Fibroblast of skin of left biceps (primary cell): Measurements from ENCODE around the gene PLXDC1.
A peak's percentile ranks its signal among the peaks of the same experiment; 100 is the strongest.
"Not testable (repeated sequence)": the region's sequence is repeated elsewhere in the genome, so short reads cannot be mapped to it uniquely, and the experiment has no call there.

Experiments used
- DNase-seq, 2 experiments: peaks; one replicate each; pipeline ENCODE4 v3.0.0-alpha.2; 2013; ENCODE audit warnings: low read depth in 2 of 2

Gene PLXDC1

DNA sequence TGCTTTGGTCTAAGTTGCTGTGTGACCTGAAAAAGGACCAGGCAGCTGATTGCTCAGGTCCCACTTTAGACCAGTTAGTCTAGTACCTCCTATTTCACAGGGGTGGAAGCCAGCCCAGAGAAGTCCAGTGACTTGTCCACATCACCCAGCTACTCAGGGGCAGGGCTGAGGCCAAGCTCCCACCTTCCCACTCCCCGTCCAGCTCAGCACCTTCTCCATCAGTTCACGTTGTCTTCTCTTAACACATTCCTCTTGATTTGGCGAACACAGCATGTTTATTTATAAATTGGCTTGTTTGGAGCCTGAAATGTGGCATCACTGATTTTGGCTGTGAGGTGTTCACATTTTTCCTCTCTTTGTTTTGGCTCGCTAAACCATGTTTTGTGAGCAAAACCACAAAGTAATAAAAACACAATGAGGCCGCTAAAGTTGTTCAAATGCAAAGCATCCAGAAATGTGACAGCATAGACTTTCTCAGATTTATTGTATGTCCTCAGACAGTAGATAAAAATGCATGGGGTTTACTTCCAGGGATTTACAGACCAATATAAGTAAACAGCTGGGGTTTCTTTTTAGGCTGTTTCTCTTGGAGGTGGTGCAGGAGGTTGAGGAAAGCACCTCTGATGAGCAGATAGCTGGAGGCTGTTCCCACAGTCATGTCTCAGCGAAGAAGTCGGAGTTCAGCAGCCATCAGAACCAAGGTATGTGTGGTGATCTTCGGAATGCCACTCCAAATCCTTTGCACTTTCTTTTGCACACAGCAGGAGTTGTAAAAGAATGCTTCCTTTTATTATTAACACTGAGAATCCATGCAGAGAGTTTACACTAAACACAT is 88.4 kb downstream of the PLXDC1 start:
- peak in 1 of 2 experiments; percentile 12 for DNase-seq

GRCh38 chr17:39058524-39058923 is 92.9 kb downstream of the PLXDC1 start:
- DNase-seq: no peak

GRCh38 chr17:39057701-39058206 is 93.7 kb downstream of the PLXDC1 start:
- no peak for DNase-seq

DNA sequence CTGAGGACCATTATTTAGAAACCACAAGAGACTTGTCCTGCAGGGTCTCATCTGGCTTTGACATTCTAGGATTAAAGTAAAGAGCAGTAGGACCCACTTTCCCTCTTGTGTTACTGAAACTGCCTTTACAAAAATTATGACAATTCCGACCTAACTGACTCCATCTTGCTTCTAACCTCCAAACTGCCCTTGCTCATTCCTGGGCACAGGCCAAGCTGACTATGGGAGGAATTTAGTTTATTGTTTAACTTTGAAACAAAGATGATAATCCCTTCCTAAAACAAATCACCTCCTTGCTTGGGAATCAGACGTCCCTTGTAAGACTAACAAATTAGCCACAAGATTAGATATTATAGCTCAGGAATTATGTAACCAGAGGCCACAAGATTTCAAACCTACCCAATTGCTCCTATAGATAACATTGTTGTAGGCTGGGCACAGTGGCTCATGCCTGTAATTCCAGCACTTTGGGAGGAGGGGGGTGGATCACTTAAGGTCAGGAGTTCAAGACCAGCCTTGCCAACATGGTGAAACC is 97.3 kb downstream of the PLXDC1 start:
- DNase-seq: no peak

- DNase-seq: not testable (repeated sequence)
These were observed 99.0 kb downstream of the PLXDC1 start for GRCh38 chr17:39052423-39052822.

DNA sequence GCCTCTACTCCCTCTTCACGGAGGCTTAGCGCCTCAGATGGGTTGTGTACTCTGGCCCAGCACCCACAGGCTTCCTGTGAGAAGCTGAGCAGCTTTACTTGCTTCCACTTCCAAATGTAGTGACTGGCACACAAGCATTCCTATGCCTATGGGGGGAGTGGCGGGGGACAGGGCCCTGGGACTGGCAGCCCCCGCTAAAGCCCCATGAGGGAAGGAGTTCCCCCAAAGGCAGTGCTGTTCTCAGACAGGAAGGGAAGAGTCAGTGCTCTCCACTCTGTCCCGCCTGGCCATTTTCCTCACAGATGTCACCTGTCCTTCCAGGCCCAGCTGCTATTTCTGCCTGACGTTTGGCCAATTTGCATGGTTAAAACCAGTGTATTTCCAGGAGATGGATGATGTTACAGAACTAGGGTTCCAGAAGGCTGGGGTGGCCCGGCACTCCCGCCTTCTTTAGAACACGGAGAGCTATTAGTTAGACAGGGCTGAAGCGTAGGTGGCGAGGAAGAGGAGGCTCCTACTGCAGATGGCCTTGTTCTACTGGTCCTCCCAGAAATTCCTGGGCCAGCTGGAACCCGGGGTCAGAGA is 100.3 kb downstream of the PLXDC1 start:
- no peak for DNase-seq

DNA sequence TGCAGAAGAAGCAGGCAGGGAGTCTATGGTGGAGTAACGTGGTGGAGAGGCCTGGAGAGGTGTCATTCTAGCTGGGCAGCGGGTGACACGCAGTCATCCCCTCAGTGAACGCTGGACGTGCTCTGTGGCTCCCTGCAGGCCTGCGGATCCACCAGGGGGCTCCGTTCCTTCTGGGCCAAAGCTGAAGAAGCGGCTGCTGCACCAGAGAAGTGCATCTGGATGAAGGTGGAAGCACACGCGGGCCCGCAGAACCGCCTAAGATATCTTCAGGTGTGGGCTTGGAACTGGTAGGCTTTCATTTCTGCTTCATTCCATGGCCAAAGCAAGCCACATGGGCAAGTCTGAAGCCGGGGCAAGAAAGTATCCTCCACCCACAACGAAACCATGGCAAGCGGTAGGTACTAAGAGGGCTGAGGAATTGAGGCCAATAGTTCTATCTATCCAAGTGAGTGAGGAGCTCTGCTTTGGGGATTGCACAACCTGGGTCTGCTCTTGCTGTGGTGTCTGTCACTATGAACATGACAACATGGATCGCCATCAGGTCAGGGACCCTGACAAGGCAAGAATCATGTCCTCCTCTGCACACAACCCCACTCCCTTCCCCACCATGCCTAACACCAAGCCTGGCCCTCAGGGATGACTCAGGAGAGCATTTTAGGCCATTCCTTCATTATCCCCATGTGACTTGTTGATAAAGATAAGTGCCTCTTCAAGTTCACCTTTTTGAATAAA is 105.3 kb downstream of the PLXDC1 start:
- DNase-seq: no peak

DNA sequence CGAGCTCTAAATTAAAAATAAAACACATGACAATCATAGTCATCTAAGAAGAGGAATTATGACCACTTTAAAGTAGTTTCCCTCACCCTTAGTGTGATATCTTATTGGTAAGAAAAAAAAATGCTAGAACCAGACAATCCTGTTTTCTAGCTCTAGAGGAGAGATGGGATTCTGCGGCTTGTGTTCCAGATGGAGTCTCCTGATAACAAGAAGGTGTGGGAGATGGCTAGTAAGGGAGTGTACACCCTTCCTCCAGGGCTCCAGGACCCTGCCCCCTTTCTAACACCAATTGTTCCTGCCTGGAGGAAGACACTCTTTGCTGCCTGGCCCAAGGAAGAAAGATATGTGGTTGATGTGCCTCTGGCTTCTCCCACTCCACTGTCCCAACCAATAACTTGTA is 115.4 kb downstream of the PLXDC1 start:
- DNase-seq: no peak

DNA sequence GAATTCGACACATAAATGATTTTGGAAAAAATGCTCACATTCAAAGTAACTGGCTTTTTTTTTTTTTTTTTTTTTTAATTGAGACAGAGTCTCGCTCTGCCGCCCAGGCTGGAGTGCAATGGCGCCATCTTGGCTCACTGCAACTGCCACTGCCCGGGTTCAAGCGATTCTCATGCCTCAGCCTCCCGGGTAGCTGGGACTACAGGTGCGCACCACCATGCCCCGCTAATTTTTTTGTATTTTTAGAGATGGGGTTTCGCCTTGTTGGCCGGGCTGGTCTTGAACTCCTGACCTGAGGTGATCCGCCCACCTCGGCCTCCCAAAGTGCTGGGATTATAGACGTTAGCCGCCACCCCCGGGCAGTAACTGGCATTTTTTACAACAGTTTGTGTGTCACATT is 115.9 kb downstream of the PLXDC1 start:
- DNase-seq: not testable (repeated sequence)

DNA sequence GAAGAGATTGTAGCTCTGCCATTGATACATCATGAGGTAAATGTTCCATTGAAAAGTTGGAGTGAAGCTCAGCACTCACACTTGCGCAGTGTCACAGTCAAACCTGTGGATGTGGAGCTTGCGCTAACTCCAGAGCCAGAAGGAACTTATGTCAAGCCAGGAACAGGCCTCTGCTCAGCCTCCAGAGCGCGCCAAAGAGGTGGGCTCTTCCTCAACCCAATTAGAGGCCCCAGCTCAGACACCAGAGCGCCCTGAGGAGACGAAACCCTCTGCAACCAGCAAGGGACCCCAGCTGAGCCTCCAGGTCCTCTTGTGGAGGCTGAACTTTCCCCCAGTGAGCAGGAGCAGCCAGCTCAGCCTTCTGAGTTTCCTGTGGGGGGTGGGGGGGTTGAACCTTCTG is 122.7 kb downstream of the PLXDC1 start:
- DNase-seq: no peak

- DNase-seq: no peak
These were observed 123.9 kb downstream of the PLXDC1 start for GRCh38 chr17:39027455-39028035.

DNA sequence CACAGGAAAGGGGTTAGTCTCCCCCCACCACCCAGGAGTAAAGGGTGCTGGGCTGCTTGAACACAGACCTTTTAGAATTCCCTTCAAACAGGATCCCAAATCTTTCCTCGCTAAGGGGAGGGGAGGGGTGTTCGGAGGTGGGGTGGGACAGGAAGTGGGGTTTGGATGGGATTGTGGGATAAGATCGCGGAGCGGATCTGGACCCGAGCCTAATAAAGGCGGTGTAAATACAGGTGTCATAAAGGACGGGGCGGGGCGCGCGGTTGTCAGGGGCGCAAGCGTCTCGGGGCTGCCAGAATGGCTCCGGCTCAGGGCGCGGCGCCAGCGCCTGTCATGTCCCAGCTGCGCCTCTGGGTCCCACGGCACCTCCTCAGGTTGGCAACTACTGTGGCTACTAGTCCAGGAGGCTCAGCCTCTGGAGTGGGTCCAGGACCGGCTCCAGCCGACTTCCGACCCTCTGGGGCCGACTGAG is 124.4 kb downstream of the PLXDC1 start:
- DNase-seq: no peak

- not testable (repeated sequence) for DNase-seq
These were observed 125.1 kb downstream of the PLXDC1 start for GRCh38 chr17:39026346-39026745.

- no peak for DNase-seq
These were observed 128.5 kb downstream of the PLXDC1 start for GRCh38 chr17:39022924-39023323.

- not testable (repeated sequence) for DNase-seq
These were observed 131.4 kb downstream of the PLXDC1 start for GRCh38 chr17:39020037-39020436.

- no peak for DNase-seq
These were observed 132.9 kb downstream of the PLXDC1 start for GRCh38 chr17:39018267-39019134.

DNA sequence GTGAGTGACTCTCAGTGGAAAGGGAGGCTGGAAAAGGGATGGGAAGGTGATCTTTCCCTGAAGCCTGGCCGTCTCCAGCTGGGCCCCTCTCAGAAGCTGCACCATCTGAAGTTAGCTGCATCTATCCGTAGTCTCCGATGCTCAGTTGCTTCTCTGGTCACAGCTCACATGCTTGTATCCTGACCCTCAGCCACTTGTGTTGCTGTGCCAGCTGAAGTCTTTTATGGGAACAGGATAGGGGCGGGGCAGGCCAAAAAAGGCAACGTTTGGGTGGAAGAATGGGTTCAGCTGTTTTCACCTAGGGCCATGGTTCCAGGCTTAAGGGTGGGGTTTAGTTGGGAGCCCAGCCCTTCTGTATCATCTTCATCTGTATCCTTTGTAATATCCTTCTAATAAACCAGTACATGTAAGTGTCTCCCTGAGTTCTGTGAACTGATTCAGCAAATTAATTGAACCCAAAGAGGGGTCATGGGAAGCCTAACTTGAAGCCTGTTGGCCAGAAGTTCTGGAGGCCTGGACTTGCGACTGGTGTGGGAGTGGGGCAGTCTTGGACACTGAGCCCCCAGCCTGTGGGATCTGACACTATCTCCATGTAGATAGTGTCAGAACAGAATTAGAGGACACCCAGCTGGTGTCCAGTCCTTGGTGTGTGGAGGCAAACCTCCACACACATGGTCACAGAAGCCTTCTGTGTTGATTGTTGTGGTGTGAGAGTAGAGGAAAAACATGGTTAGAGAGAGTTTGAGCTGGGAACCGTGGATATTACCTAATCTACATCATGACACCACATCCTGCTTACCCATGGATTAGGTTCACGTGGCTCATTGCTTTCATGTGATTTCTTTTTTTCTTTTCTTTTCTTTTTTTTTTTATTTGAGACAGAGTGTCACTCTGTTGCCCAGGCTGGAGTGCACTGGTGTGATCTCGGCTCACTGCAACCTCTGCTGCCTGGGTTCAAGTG is 135.0 kb downstream of the PLXDC1 start:
- no peak for DNase-seq

- no peak for DNase-seq
These were observed 135.9 kb downstream of the PLXDC1 start for GRCh38 chr17:39015546-39015935.

- no peak for DNase-seq
These were observed 136.5 kb downstream of the PLXDC1 start for GRCh38 chr17:39014795-39015545.
